ENCODE measurements around the gene EXOC4.
A peak's percentile ranks its signal among the peaks of the same experiment; 100 is the strongest.

EXOC4 gene

DNA sequence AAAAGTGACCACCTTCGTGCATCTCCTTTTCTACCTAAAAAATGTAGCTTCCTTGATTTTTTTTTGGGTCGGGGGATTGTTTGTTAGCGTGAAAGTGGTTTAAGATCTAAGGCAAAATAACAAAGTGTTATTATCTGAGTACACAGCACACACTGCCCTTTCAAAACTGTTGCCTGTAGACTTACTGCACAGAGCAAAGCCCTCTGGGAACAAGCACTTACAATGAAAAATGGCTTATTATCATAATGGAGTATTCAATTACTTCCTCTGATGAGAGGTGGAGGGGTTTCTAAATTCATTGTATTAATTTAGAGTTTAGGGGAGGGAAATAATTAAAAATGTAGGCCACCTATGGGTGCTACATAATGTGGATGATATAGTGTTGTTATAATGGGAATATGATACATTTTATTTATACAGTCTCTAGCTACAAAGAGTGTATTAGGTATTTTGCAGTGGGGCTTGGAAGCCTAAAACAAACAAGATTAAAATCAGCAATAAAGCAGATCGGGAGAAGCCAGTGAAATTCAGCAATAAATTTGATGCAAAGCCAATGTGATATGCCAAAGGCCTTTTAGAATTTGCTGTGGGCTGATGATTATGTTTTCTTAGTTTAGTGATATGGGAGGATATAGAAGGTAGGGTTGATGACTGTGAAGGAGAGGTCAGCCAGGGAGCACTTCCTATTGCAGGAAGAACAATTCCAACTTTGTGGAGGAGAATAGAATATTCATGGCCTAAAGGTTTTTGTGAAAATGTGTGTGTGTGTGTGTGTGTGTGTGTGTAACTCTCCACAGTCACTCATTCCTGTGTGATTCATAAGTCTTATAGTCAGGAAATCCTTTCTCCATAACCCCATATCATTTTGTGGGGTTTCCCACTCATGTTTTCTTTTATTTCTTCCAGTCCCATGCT lies 17.7 kb upstream of the EXOC4 start:
- H3K4me3 ChIP-seq (ENCODE audit: low read length): no peak overlapping the region
- TF ChIP-seq, protein P1, sequence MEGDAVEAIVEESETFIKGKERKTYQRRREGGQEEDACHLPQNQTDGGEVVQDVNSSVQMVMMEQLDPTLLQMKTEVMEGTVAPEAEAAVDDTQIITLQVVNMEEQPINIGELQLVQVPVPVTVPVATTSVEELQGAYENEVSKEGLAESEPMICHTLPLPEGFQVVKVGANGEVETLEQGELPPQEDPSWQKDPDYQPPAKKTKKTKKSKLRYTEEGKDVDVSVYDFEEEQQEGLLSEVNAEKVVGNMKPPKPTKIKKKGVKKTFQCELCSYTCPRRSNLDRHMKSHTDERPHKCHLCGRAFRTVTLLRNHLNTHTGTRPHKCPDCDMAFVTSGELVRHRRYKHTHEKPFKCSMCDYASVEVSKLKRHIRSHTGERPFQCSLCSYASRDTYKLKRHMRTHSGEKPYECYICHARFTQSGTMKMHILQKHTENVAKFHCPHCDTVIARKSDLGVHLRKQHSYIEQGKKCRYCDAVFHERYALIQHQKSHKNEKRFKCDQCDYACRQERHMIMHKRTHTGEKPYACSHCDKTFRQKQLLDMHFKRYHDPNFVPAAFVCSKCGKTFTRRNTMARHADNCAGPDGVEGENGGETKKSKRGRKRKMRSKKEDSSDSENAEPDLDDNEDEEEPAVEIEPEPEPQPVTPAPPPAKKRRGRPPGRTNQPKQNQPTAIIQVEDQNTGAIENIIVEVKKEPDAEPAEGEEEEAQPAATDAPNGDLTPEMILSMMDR (IDR thresholded peaks at IDR 0.05; ENCODE audit: insufficient read depth, low read depth, low read length, missing control alignments): no peak
- peak; percentile 33 for DNase-seq (ENCODE audit: low read depth)

DNA sequence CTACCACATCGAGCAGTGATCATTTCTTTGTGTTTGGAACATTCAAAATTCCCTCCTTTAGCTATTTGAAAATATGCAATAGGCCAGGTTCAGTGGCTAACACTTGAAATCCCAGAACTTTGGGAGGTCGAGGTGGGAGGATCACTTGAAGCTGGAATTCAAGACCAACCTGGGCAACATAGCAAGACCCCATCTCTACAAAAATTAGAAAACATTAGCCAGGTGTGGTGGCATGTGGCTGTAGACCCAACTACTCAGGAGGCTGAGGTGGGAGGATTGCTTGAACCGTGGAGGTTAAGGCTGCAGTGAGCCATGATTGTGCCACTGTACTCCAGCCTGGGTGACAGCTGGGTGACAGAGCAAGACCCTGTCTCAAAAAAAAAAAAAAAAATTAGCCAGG lies 15.3 kb upstream of the EXOC4 start:
- DNase-seq (ENCODE audit: low read depth): no peak
- TF ChIP-seq, protein P1 (IDR thresholded peaks at IDR 0.05; ENCODE audit: insufficient read depth, low read depth, low read length, missing control alignments): no peak
- no peak overlapping the region for H3K4me3 ChIP-seq (ENCODE audit: low read length)

DNA sequence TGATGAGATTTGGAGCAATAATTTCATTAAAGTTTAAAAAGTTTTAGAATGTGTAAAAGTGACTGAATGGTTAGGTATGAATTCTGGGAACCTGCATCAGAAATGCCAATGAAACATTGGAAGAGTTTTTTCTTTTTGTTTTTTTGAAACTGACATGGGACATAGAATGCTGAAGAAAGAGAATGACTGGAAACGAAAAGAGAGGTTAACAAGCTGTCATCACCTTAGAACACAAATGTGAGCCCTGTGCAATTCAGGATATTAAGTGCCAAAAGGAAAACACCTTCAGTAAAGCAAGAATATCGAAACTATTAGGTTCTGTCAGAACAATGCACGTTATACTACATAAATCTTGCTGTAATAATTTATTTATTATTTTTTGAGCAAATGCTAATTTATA lies 12.6 kb upstream of the EXOC4 start:
- no peak overlapping the region for H3K4me3 ChIP-seq (ENCODE audit: low read length)
- TF ChIP-seq, protein P1 (IDR thresholded peaks at IDR 0.05; ENCODE audit: insufficient read depth, low read depth, low read length, missing control alignments): no peak
- DNase-seq (ENCODE audit: low read depth): no peak

DNA sequence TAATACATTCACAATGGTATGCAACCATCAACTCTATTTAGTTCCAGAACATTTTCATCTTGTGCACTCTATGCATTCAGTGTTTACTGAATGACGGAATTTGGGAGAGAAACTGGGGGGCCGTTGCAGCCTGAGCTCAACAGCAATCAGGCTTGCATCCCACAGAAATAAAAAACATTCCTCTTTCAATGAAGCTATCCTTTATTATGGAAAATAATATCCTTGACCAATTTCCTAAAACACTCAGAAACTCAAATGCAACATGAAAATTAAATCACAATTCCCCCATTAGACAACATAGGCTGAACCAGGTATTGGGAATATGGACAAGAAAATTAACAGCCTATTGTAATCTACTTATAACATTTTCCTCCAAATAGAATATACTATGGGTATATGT lies 6.3 kb upstream of the EXOC4 start:
- DNase-seq (ENCODE audit: low read depth): no peak
- H3K4me3 ChIP-seq (ENCODE audit: low read length): no peak overlapping the region
- TF ChIP-seq, protein P1 (IDR thresholded peaks at IDR 0.05; ENCODE audit: insufficient read depth, low read depth, low read length, missing control alignments): no peak

DNA sequence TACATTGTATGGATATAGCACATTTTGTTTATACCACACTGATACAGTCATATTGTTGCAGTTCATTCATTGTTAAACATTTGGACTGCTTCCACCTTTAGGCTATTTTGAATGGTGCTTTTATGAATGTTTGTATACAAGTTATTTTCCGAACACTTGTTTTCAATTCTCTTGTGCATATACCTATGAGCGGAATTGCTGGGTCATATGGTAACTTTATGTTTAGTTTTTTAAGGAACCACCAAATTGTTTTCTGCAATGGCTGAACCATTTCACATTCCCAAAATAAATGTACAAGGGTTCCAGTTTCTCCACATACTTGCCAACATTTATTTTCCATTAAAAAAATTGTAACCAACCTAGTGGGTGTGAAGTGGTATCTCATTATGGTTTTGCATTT lies 4.0 kb upstream of the EXOC4 start:
- TF ChIP-seq, protein P1 (IDR thresholded peaks at IDR 0.05; ENCODE audit: insufficient read depth, low read depth, low read length, missing control alignments): no peak
- no peak for DNase-seq (ENCODE audit: low read depth)
- H3K4me3 ChIP-seq (ENCODE audit: low read length): no peak overlapping the region

DNA sequence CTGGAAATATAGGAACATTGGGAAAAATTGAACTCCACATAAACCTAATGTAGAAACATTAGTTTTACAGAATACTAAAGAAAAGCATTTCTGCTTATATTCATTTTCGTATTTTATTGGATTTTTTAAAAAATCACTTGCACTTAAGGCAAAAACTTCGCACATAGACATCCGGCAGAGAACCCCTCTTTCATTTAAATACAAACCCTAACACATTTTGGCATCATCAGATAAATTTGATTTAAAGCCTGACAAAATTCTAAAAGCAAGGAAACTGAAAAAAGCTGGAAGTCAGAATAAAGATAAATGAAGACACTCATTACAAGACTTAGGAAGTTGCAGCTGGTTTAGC lies 396 bp upstream of the EXOC4 start:
- H3K4me3 ChIP-seq (ENCODE audit: low read length): no peak overlapping the region
- TF ChIP-seq, protein P1 (IDR thresholded peaks at IDR 0.05; ENCODE audit: insufficient read depth, low read depth, low read length, missing control alignments): no peak
- no peak for DNase-seq (ENCODE audit: low read depth)

DNA sequence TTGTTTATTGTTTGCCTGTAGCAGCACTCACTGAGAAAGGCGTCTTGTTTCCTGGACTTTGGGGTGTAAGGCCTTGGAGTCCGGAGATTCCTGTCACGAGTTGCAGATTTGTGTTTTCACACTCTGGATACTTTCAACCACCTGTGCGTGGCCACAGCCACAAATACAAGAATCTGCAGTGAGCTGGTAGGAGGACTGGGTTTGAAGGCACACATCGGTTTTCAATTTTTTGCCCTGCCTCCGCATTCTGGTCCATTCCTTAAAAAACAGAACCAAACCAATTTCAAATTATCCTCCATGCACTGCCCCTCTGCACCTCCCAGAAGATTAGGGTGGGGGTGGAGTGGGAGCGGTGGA lies 619 bp downstream of the EXOC4 start:
- H3K4me3 ChIP-seq (ENCODE audit: low read length): peak overlapping the region; percentile 98
- TF ChIP-seq, protein P1 (IDR thresholded peaks at IDR 0.05; ENCODE audit: insufficient read depth, low read depth, low read length, missing control alignments): no peak
- DNase-seq (ENCODE audit: low read depth): no peak
